ACC112 (cell line): ENCODE measurements around the gene A3GALT2.
"Not testable (repeated sequence)": the region's sequence is repeated elsewhere in the genome, so short reads cannot be mapped to it uniquely, and the experiment has no call there.

Source experiments
- H2AFZ ChIP-seq: fragments of 200-600 bp; sonication (generic); one replicate; pipeline ENCODE4 v1.6.0; 2017; ENCODE audit warnings: antibody characterized with exemption, low read length; ENCODE audit not compliant: unreplicated experiment
- H3K27ac ChIP-seq: fragments of 200-600 bp; sonication (generic); 2 replicates; pipeline ENCODE4 v1.5.1; 2014; ENCODE audit warnings: low read depth, mild to moderate bottlenecking, antibody characterized with exemption, low read length, moderate library complexity
- H3K27me3 ChIP-seq: fragments of 200-600 bp; sonication (generic); 2 replicates; pipeline ENCODE4 v1.6.1; 2014; ENCODE audit warnings: mild to moderate bottlenecking, antibody characterized with exemption, low read length, moderate library complexity, mixed read lengths; ENCODE audit not compliant: insufficient read depth
- H3K36me3 ChIP-seq: fragments of 200-600 bp; sonication (generic); 2 replicates; pipeline ENCODE4 v1.6.1; 2016; ENCODE audit warnings: mild to moderate bottlenecking, antibody characterized with exemption, low read length, moderate library complexity, mixed read lengths; ENCODE audit not compliant: insufficient read depth
- H3K4me1 ChIP-seq: fragments of 200-600 bp; sonication (generic); one replicate; pipeline ENCODE4 v1.6.1; 2016; ENCODE audit warnings: low read length, mixed read lengths; ENCODE audit not compliant: insufficient read depth, unreplicated experiment, control insufficient read depth
- H3K4me3 ChIP-seq: fragments of 200-600 bp; sonication (generic); 2 replicates; pipeline ENCODE4 v1.5.1; 2014; ENCODE audit warnings: mild to moderate bottlenecking, low read depth, low read length
- H3K79me2 ChIP-seq: fragments of 200-600 bp; sonication (generic); one replicate; pipeline ENCODE4 v1.6.0; 2016; ENCODE audit warnings: low read length; ENCODE audit not compliant: control insufficient read depth, unreplicated experiment, insufficient read depth

The A3GALT2 gene

GRCh38 chr1:33312413-33312749 is 8.5 kb downstream of the A3GALT2 start:
- H3K4me1 ChIP-seq: peaks cover 10% of the 10 kb centered on the region
- no peaks in the 10 kb centered on the region for H3K36me3 ChIP-seq
- no peaks in the 10 kb centered on the region for H3K79me2 ChIP-seq
- H3K27ac ChIP-seq: no peak overlapping the region
- H2AFZ ChIP-seq: no peak overlapping the region
- no peaks in the 10 kb centered on the region for H3K27me3 ChIP-seq
- no peak overlapping the region for H3K4me3 ChIP-seq

- no peaks in the 10 kb centered on the region for H3K27me3 ChIP-seq
- H3K4me3 ChIP-seq: no peak overlapping the region
- H3K4me1 ChIP-seq: peaks cover 10% of the 10 kb centered on the region
- H3K36me3 ChIP-seq: no peaks in the 10 kb centered on the region
- no peaks in the 10 kb centered on the region for H3K79me2 ChIP-seq
- no peak overlapping the region for H2AFZ ChIP-seq
- H3K27ac ChIP-seq: no peak overlapping the region
These were observed 9.0 kb downstream of the A3GALT2 start for GRCh38 chr1:33311706-33312412.

- Histone ChIP-seq H3K79me2 (no peaks in the 10 kb centered on the region), H3K27me3 (no peaks in the 10 kb centered on the region), H3K27ac (no peak overlapping the region), H2AFZ (no peak overlapping the region), H3K4me3 (no peak overlapping the region), H3K4me1 (peaks cover 4% of the 10 kb centered on the region), H3K36me3 (no peaks in the 10 kb centered on the region)
These were observed 10.2 kb downstream of the A3GALT2 start for GRCh38 chr1:33310702-33311101.

GRCh38 chr1:33309351-33309750 is 11.5 kb downstream of the A3GALT2 start:
- not testable (repeated sequence) for H3K79me2 ChIP-seq, H3K36me3 ChIP-seq, H3K4me1 ChIP-seq, H3K4me3 ChIP-seq, H3K27me3 ChIP-seq, H3K27ac ChIP-seq, H2AFZ ChIP-seq

- no peaks in the 10 kb centered on the region for H3K36me3 ChIP-seq
- no peak overlapping the region for H3K27ac ChIP-seq
- peaks cover 3% of the 10 kb centered on the region for H3K4me1 ChIP-seq
- H3K27me3 ChIP-seq: no peaks in the 10 kb centered on the region
- no peak overlapping the region for H2AFZ ChIP-seq
- H3K79me2 ChIP-seq: no peaks in the 10 kb centered on the region
- H3K4me3 ChIP-seq: no peak overlapping the region
These were observed 13.4 kb downstream of the A3GALT2 start for GRCh38 chr1:33307494-33307864.

GRCh38 chr1:33306653-33307493 is 14.0 kb downstream of the A3GALT2 start:
- Histone ChIP-seq H3K4me1 (peaks cover 3% of the 10 kb centered on the region), H3K27ac (no peak overlapping the region), H3K27me3 (no peaks in the 10 kb centered on the region), H3K79me2 (no peaks in the 10 kb centered on the region), H3K4me3 (peak overlapping the region; percentile 54; the same call in 1 of the 2 replicates), H2AFZ (peak overlapping the region; percentile 32), H3K36me3 (peaks cover 3% of the 10 kb centered on the region; the same call in 1 of the 2 replicates)

- H2AFZ ChIP-seq: no peak overlapping the region
These were observed 14.9 kb downstream of the A3GALT2 start for GRCh38 chr1:33305816-33306652.

GRCh38 chr1:33305016-33305415 is 15.9 kb downstream of the A3GALT2 start:
- H3K4me1 ChIP-seq: peaks cover 17% of the 10 kb centered on the region
- no peak overlapping the region for H3K27ac ChIP-seq
- H3K27me3 ChIP-seq: no peaks in the 10 kb centered on the region
- no peak overlapping the region for H2AFZ ChIP-seq
- peaks cover 3% of the 10 kb centered on the region; the same call in 1 of the 2 replicates for H3K36me3 ChIP-seq
- no peak overlapping the region for H3K4me3 ChIP-seq
- no peaks in the 10 kb centered on the region for H3K79me2 ChIP-seq

More at GRCh38 chr1:33305816-33306652, 14.9 kb downstream of the A3GALT2 start:
- Histone ChIP-seq H3K27me3 (no peaks in the 10 kb centered on the region), H3K27ac (no peak overlapping the region), H3K4me3 (no peak overlapping the region), H3K36me3 (peaks cover 3% of the 10 kb centered on the region; the same call in 1 of the 2 replicates), H3K79me2 (no peaks in the 10 kb centered on the region), H3K4me1 (peaks cover 8% of the 10 kb centered on the region)

- peaks cover 17% of the 10 kb centered on the region for H3K4me1 ChIP-seq
- H3K79me2 ChIP-seq: no peaks in the 10 kb centered on the region
- H3K36me3 ChIP-seq: peaks cover 3% of the 10 kb centered on the region; the same call in 1 of the 2 replicates
- H3K4me3 ChIP-seq: no peak overlapping the region
- no peak overlapping the region for H2AFZ ChIP-seq
- H3K27me3 ChIP-seq: no peaks in the 10 kb centered on the region
- no peak overlapping the region for H3K27ac ChIP-seq
These were observed 18.6 kb downstream of the A3GALT2 start for GRCh38 chr1:33302325-33302724.

GRCh38 chr1:33301273-33301984 is 19.5 kb downstream of the A3GALT2 start:
- Histone ChIP-seq H3K79me2 (no peaks in the 10 kb centered on the region), H3K27ac (no peak overlapping the region), H2AFZ (no peak overlapping the region), H3K27me3 (no peaks in the 10 kb centered on the region), H3K4me1 (peaks cover 17% of the 10 kb centered on the region), H3K36me3 (peaks cover 3% of the 10 kb centered on the region; the same call in 1 of the 2 replicates), H3K4me3 (no peak overlapping the region)
